GM12801 (cell line): ENCODE results near the gene IL20RB.

Experiments used
- TF ChIP-seq, protein P1 (sequence below): IDR thresholded peaks from one replicate; pipeline ENCODE4 v1.5.1; 2011; ENCODE audit warnings: control low read depth; ENCODE audit not compliant: insufficient read length; ENCODE audit errors: extremely low read depth

The IL20RB gene

DNA sequence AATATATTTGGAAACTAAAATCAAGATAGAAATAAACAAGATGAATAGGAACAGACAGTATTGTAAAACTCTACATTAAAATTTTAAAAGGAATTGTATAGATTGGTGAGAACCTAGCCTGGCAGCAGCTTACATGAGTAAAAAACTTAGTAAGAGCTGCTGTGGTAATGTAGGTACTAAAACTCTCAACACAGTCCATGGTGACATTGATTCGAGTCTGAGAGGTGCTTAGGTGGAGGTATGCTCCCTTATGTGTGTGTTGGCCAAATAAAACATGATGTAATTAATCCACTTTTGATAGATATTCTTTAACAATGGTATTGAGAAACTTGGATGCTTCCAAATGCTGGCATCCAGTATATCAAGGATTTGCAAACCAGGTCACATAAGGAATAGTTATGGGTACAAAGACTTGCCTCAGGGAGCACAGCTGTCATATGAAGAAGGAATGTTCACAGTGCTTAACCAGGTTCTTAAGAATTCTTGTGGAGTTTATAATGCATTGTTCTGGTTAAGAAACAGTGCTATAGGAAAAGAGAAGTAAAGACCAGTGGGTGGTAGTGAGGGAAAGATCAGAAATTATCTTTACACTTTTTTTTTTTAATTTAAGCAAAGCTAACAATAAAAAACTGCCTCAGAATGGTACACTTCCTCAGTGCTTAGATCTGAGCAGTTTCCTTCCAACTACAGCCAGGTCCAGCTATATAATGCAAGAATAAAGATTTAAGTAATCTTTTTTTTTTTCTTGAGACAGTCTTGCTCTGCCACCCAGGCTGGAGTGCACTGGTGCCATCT, 24.6 kb upstream of the IL20RB start:
- TF ChIP-seq, protein P1, sequence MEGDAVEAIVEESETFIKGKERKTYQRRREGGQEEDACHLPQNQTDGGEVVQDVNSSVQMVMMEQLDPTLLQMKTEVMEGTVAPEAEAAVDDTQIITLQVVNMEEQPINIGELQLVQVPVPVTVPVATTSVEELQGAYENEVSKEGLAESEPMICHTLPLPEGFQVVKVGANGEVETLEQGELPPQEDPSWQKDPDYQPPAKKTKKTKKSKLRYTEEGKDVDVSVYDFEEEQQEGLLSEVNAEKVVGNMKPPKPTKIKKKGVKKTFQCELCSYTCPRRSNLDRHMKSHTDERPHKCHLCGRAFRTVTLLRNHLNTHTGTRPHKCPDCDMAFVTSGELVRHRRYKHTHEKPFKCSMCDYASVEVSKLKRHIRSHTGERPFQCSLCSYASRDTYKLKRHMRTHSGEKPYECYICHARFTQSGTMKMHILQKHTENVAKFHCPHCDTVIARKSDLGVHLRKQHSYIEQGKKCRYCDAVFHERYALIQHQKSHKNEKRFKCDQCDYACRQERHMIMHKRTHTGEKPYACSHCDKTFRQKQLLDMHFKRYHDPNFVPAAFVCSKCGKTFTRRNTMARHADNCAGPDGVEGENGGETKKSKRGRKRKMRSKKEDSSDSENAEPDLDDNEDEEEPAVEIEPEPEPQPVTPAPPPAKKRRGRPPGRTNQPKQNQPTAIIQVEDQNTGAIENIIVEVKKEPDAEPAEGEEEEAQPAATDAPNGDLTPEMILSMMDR: no peak

DNA sequence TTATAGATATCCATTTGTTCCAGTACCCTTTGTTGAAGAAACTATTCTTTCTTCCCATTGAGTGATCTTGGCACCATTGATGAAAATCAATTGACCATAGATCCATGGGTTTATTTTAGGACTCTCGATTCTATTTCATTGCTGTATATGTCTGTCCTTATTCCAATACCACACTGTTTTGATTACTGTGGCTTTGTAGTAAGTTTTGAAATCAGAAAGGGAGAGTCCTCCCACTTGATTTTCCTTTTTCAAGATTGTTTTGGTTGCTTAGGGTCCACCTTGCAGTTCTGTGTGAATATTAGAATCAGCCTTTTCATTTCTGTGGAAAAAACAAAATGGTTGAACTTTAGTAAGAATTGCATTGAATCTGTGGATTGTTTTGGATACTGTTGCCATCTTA, 20.6 kb upstream of the IL20RB start:
- TF ChIP-seq, protein P1: no peak

DNA sequence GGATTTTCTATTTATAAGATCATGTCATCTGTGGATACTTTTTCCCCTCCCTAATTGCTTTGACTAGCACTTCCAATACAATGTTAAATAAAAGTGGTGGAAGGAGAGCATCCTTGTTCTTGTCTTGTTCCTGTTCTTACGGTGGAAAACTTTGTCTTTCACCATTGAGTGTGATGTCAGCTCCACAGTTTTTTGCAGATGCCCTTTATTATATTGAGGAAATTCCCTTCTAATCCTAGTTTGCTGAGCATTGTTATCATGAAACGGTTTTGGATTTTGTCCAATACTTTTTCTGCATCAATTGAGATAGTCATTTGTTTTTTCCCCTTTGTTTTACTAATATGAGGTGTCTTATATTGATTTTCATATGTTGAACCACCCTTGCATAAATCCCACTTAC, 19.9 kb upstream of the IL20RB start:
- TF ChIP-seq, protein P1: no peak

DNA sequence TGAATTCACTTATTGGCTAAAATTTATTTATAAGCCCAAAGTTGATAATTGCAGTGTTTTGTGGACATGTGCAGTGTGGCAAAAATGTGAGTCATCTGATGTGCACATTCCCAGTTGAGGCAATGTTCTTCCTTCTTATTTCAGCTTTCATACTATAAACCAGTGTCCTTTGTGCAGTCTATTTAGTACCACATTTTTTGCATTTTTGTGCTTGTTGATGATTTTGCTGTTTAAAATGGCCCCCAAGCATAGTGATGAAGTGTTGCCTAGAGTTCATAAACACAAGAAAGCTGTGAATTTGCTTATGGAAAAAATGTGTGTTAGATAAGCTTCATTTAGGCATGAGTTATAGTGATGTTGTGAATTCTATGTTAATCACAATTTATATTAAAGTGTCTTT, 19.4 kb upstream of the IL20RB start:
- TF ChIP-seq, protein P1: no peak

DNA sequence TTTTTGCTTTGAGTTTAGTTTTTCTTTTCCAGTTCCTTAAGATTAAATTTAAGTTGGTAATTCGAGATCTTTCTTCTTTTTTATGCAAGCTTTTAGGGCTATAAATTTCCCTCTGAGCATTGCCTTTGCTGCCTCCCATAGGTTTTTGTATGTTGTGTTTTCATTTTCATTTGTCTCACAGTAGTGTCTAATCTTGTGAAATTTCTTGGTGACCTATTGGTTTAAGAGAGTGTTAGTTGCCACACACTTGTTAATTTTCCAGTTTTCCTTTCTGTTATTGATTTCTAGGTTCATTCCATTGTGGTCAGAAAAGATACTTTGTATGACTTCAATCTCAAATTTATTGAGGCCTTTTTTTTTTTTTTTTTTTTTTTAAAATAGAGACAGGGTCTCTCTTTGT, 18.3 kb upstream of the IL20RB start:
- TF ChIP-seq, protein P1: no peak

DNA sequence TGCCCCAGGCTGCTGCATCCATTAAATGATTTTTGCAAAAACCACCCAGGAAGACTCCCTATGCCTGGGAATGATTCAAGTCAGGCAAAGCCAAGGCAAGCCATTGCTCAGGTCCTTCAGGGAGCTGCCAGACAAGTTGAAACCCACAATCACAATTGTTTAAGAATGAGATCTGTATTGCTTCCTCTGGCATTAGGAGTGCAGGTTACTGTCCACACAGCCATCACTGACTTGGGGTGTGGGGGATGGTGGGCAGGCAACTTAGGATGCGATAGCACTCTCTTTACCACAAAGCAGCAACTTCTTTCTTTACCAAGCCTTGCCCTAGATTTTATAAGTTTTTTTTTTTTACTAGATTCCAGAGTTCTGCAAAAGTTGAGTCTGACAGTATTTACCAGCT, 15.0 kb upstream of the IL20RB start:
- TF ChIP-seq, protein P1: no peak

DNA sequence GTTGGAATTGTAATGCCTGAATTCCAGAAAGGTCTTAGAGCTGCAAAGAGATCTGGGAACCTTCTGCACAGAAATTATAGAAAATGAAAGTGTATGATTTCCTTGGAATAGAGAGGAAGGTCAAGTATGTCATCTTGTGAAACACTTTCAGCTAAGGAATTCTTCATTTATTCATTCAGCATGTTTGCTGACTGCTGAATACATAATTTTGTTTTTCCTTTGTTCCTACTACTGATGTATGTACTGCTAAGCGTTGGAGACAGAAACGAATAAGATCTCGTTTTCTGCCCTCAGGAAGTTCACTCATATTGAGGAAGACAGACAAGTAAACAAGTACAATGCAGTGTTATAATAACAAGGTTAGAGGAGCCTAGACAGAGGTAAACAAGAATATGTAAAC, 14.3 kb upstream of the IL20RB start:
- TF ChIP-seq, protein P1: no peak
